ENCODE results near the gene SLC22A6.

SLC22A6 gene

GRCh38 chr11:63012430-63012829 lies 27.7 kb upstream of the SLC22A6 start:
- no peak for TF ChIP-seq CTCF (IDR thresholded peaks at IDR 0.05; ENCODE audit: borderline replicate concordance, control extremely low read depth, extremely low read depth, insufficient read depth, missing control alignments)
- in situ Hi-C loops (cut with MboI; ENCODE audit: low sequenced_read_pairs, unreplicated experiment), result no loop called here
- no peak for DNase-seq (ENCODE audit: low spot score)

GRCh38 chr11:63010934-63011439 lies 26.2 kb upstream of the SLC22A6 start:
- TF ChIP-seq CTCF (IDR thresholded peaks at IDR 0.05; ENCODE audit: borderline replicate concordance, control extremely low read depth, extremely low read depth, insufficient read depth, missing control alignments), result no peak
- in situ Hi-C loops (cut with MboI; ENCODE audit: low sequenced_read_pairs, unreplicated experiment), result no loop called here
- DNase-seq (ENCODE audit: low spot score), result no peak

- no peak for TF ChIP-seq CTCF (IDR thresholded peaks at IDR 0.05; ENCODE audit: borderline replicate concordance, control extremely low read depth, extremely low read depth, insufficient read depth, missing control alignments)
- in situ Hi-C loops (cut with MboI; ENCODE audit: low sequenced_read_pairs, unreplicated experiment), result no loop called here
- no peak for DNase-seq (ENCODE audit: low spot score)
Observed at GRCh38 chr11:63007920-63008319, 23.2 kb upstream of the SLC22A6 start.

- in situ Hi-C loops (cut with MboI; ENCODE audit: low sequenced_read_pairs, unreplicated experiment), result no loop called here
- no peak for DNase-seq (ENCODE audit: low spot score)
- TF ChIP-seq CTCF (IDR thresholded peaks at IDR 0.05; ENCODE audit: borderline replicate concordance, control extremely low read depth, extremely low read depth, insufficient read depth, missing control alignments), result no peak
Observed at GRCh38 chr11:63001456-63001855, 16.7 kb upstream of the SLC22A6 start.

GRCh38 chr11:62999649-63000048 lies 14.9 kb upstream of the SLC22A6 start:
- no peak for DNase-seq (ENCODE audit: low spot score)
- in situ Hi-C loops (cut with MboI; ENCODE audit: low sequenced_read_pairs, unreplicated experiment), result no loop called here
- no peak for TF ChIP-seq CTCF (IDR thresholded peaks at IDR 0.05; ENCODE audit: borderline replicate concordance, control extremely low read depth, extremely low read depth, insufficient read depth, missing control alignments)

GRCh38 chr11:62999156-62999555 lies 14.4 kb upstream of the SLC22A6 start:
- no peak for TF ChIP-seq CTCF (IDR thresholded peaks at IDR 0.05; ENCODE audit: borderline replicate concordance, control extremely low read depth, extremely low read depth, insufficient read depth, missing control alignments)
- no peak for DNase-seq (ENCODE audit: low spot score)
- in situ Hi-C loops (cut with MboI; ENCODE audit: low sequenced_read_pairs, unreplicated experiment), result no loop called here

GRCh38 chr11:62996271-62996670 lies 11.5 kb upstream of the SLC22A6 start:
- DNase-seq (ENCODE audit: low spot score), result no peak
- no peak for TF ChIP-seq CTCF (IDR thresholded peaks at IDR 0.05; ENCODE audit: borderline replicate concordance, control extremely low read depth, extremely low read depth, insufficient read depth, missing control alignments)
- in situ Hi-C loops (cut with MboI; ENCODE audit: low sequenced_read_pairs, unreplicated experiment), result no loop called here
